ENCODE results near the gene ACTR3. TPM values are rescaled to one million over a fixed set of nuclear protein-coding genes. Genes with fewer than 3 reads are reported as not detected.

Gene ACTR3
- total and polyA plus RNA-seq, 2 of the 8 experiments (the other 6 are each of a cell fraction or from before 2014, with no cell fraction given), result 51.7 to 184 TPM

- TF ChIP-seq, protein P1, sequence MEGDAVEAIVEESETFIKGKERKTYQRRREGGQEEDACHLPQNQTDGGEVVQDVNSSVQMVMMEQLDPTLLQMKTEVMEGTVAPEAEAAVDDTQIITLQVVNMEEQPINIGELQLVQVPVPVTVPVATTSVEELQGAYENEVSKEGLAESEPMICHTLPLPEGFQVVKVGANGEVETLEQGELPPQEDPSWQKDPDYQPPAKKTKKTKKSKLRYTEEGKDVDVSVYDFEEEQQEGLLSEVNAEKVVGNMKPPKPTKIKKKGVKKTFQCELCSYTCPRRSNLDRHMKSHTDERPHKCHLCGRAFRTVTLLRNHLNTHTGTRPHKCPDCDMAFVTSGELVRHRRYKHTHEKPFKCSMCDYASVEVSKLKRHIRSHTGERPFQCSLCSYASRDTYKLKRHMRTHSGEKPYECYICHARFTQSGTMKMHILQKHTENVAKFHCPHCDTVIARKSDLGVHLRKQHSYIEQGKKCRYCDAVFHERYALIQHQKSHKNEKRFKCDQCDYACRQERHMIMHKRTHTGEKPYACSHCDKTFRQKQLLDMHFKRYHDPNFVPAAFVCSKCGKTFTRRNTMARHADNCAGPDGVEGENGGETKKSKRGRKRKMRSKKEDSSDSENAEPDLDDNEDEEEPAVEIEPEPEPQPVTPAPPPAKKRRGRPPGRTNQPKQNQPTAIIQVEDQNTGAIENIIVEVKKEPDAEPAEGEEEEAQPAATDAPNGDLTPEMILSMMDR (IDR thresholded peaks at IDR 0.05; ENCODE audit: control extremely low read depth in 1 of 3, insufficient read depth in 1 of 3, low read depth in 1 of 3, low read length in 3 of 3), result no peak
- TF ChIP-seq TAF7 (optimal IDR thresholded peaks at IDR 0.05; ENCODE audit: borderline replicate concordance, low read depth, low read length) (no peak), NRF1 (IDR thresholded peaks at IDR 0.05; ENCODE audit: low read depth, low read length) (no peak), CBX8 (IDR thresholded peaks at IDR 0.05; ENCODE audit: borderline replicate concordance, low read depth, low read length) (no peak), HDAC2 (IDR thresholded peaks at IDR 0.05; ENCODE audit: borderline replicate concordance in 1 of 2, low read depth in 2 of 2, low read length in 2 of 2) (no peak)
Measured at GRCh38 chr2:113877711-113878598, 11.9 kb upstream of the ACTR3 start (continued).
